Esophagus squamous epithelium (tissue), 5 donors: Measurements from ENCODE around the gene ADPRHL1. TPM values are rescaled to one million over a fixed set of nuclear protein-coding genes. Genes with fewer than 3 reads are reported as not detected.

Source experiments
- DNase-seq: peaks from one replicate; lab custom pipeline; 2025; lab: John Stamatoyannopoulos, UW
- H3K27ac ChIP-seq, 4 donors: fragments of 200-600 bp; sonication (generic); one replicate each; pipeline ENCODE4 v1.5.1; 2016 to 2019; ENCODE audit warnings: mild to moderate bottlenecking in 1 of 4
- H3K27me3 ChIP-seq, 4 donors: fragments of 200-600 bp; sonication (generic); 1 replicate in 3 of 4; 2 replicates in 1 of 4; pipeline versions ENCODE4 v1.5.1 to v1.6.0; 2017 to 2021; ENCODE audit warnings: antibody characterized with exemption in 1 of 4
- H3K36me3 ChIP-seq, 3 donors: fragments of 200-600 bp; sonication (generic); one replicate each; pipeline ENCODE4 v1.5.1; 2016 to 2019
- H3K4me1 ChIP-seq, 3 donors: fragments of 200-600 bp; sonication (generic); one replicate each; pipeline ENCODE4 v1.5.1; 2017 to 2019
- H3K4me3 ChIP-seq, 4 donors: fragments of 200-600 bp; sonication (generic); 1 replicate in 3 of 4; 2 replicates in 1 of 4; pipeline ENCODE4 v1.5.1; 2016 to 2019; ENCODE audit warnings: mild to moderate bottlenecking in 2 of 4, moderate library complexity in 1 of 4
- H3K9me3 ChIP-seq, 3 donors: fragments of 200-600 bp; sonication (generic); one replicate each; pipeline ENCODE4 v1.5.1; 2016 to 2019
- CTCF ChIP-seq, 6 experiments: fragments of 450-650 bp in 4 of 6; fragments of 200-600 bp in 2 of 6; sonication (generic) in 2 of 6; IDR thresholded peaks; one replicate each; pipeline ENCODE4 v1.5.1; 2016 to 2019; ENCODE audit warnings: antibody characterized with exemption in 6 of 6, mild to moderate bottlenecking in 4 of 6, moderate library complexity in 4 of 6
- POLR2A ChIP-seq, 4 donors: fragments of 450-650 bp; IDR thresholded peaks; one replicate each; pipeline ENCODE4 v1.6.1; 2017; ENCODE audit warnings: antibody characterized with exemption in 4 of 4, mild to moderate bottlenecking in 4 of 4, moderate library complexity in 3 of 4
- WGBS, 2 donors: methylation state at CpG; one replicate each; pipeline ENCODE4 v1.1.5; 2018; 5-methylcytosine and 5-hydroxymethylcytosine counted together
- intact Hi-C: fragments of 100-400 bp; cut with DNase I; formaldehyde crosslinking; loops from one replicate; pipeline ENCODE4 v1.15.0; 2022
- total RNA-seq, 4 donors: library from RNA; depleted of rRNA; stranded (reverse); fragments of >200 nt; gene quantifications; one replicate each; pipeline ENCODE4 v1.1.0, GENCODE V29; 2016
- donor health status: DM: yes; HTN: yes; CAD: no.

Gene ADPRHL1
- total RNA-seq, 4 donors from 2014 or later, result 0.31 to 3.5 (median 2.2) TPM

GRCh38 chr13:113420833-113421600 is 32.3 kb downstream of the ADPRHL1 start:
- H3K36me3 ChIP-seq, result no peaks in the 10 kb centered on the region
- no CpG with 5 or more reads among the region's 38 CpGs for WGBS, 2 donors
- H3K27ac ChIP-seq, result peak overlapping the region; percentile 2 to 71 (median 66)
- DNase-seq, result no peak
- intact Hi-C loops, result no loop called here
- no peaks in the 10 kb centered on the region for H3K9me3 ChIP-seq
- H3K27me3 ChIP-seq, result peaks cover 0 to 10% (median 0%) of the 10 kb centered on the region in 4 donors
- TF ChIP-seq POLR2A (IDR thresholded peaks at IDR 0.05) (no peak), CTCF (IDR thresholded peaks at IDR 0.05) (no peak)
- peaks cover 0 to 16% (median 4%) of the 10 kb centered on the region in 3 donors for H3K4me1 ChIP-seq
- H3K4me3 ChIP-seq, result no peak overlapping the region

- H3K4me3 ChIP-seq, result no peak overlapping the region
- 86 to 90% methylated on average over 14 to 15 of the region's 15 CpGs for WGBS, 2 donors
Measured at GRCh38 chr13:113420232-113420631, 33.1 kb downstream of the ADPRHL1 start.

GRCh38 chr13:113419531-113420193 is 33.6 kb downstream of the ADPRHL1 start:
- Histone ChIP-seq H3K4me3 (no peak overlapping the region), H3K36me3 (no peaks in the 10 kb centered on the region), H3K27ac (no peak overlapping the region), H3K27me3 (peaks cover 0 to 14% (median 0%) of the 10 kb centered on the region in 4 donors), H3K4me1 (peaks cover 0 to 16% (median 4%) of the 10 kb centered on the region in 3 donors), H3K9me3 (no peaks in the 10 kb centered on the region)
- intact Hi-C loops, result no loop called here
- TF ChIP-seq CTCF (IDR thresholded peaks at IDR 0.05) (no peak), POLR2A (IDR thresholded peaks at IDR 0.05) (no peak)
- WGBS, 2 donors, result 86 to 92% methylated on average over 17 to 18 of the region's 18 CpGs
- DNase-seq, result no peak

More at GRCh38 chr13:113420232-113420631, 33.1 kb downstream of the ADPRHL1 start:
- peaks cover 0 to 16% (median 4%) of the 10 kb centered on the region in 3 donors for H3K4me1 ChIP-seq
- intact Hi-C loops, result no loop called here
- TF ChIP-seq CTCF (IDR thresholded peaks at IDR 0.05) (no peak), POLR2A (IDR thresholded peaks at IDR 0.05) (no peak)
- no peak overlapping the region for H3K27ac ChIP-seq
- no peak for DNase-seq
- H3K36me3 ChIP-seq, result no peaks in the 10 kb centered on the region
- peaks cover 0 to 11% (median 0%) of the 10 kb centered on the region in 4 donors for H3K27me3 ChIP-seq
- H3K9me3 ChIP-seq, result no peaks in the 10 kb centered on the region

- H3K9me3 ChIP-seq, result no peaks in the 10 kb centered on the region
- peaks cover 0 to 22% (median 4%) of the 10 kb centered on the region in 3 donors for H3K4me1 ChIP-seq
- H3K27me3 ChIP-seq, result peaks cover 0 to 14% (median 0%) of the 10 kb centered on the region in 4 donors
- intact Hi-C loops, result no loop called here
- TF ChIP-seq POLR2A (IDR thresholded peaks at IDR 0.05), result no peak
- TF ChIP-seq CTCF (IDR thresholded peaks at IDR 0.05), result no peak
- WGBS, 2 donors, result 92 to 100% methylated on average over 1 of the region's 1 CpG
- H3K4me3 ChIP-seq, result no peak overlapping the region
- no peak overlapping the region for H3K27ac ChIP-seq
- H3K36me3 ChIP-seq, result no peaks in the 10 kb centered on the region
- DNase-seq, result no peak
Measured at GRCh38 chr13:113418722-113419049, 34.6 kb downstream of the ADPRHL1 start.
